ENCODE results near the gene NKPD1.

NKPD1 gene

GRCh38 chr19:45154064-45154827, 6.5 kb downstream of the NKPD1 start:
- Histone ChIP-seq H3K4me3 (ENCODE audit: control insufficient read depth in 1 of 7, extremely low read depth in 1 of 7, insufficient read depth in 4 of 7, low read depth in 2 of 7, low read length in 6 of 7) (peak overlapping the region in 3 of 7 experiments; percentile 10 to 58 (median 56)), H3K36me3 (ENCODE audit: control insufficient read depth in 4 of 4, insufficient read depth in 4 of 4, low read length in 3 of 4) (no peaks in the 10 kb centered on the region), H3K4me1 (ENCODE audit: control extremely low read depth in 1 of 4, control insufficient read depth in 4 of 4, insufficient read depth in 4 of 4, low read length in 3 of 4) (peaks cover 0 to 33% (median 30%) of the 10 kb centered on the region in 4 experiments), H3K27ac (ENCODE audit: insufficient read depth in 1 of 2, low read depth in 1 of 2, low read length in 2 of 2, poor library complexity in 1 of 2, severe bottlenecking in 2 of 2) (no peak overlapping the region), H3K9me3 (ENCODE audit: control extremely low read depth in 1 of 5, control insufficient read depth in 4 of 5, insufficient read depth in 2 of 5, low read depth in 1 of 5, low read length in 4 of 5) (no peaks in the 10 kb centered on the region), H3K27me3 (replicated peaks in 2 of 5; ENCODE audit: control insufficient read depth in 4 of 5, insufficient read depth in 5 of 5, low read length in 4 of 5) (peaks cover 0 to 64% (median 8%) of the 10 kb centered on the region in 5 experiments)
- no peak for DNase-seq
- ChIA-PET CTCF (interaction anchor here (0.8 to 1.2 kb wide), 2 partner anchors 22 to 33 kb away, joined by 3 read pairs; no protein-coding TSS in a partner anchor), POLR2A (no interaction called here)
- 78% methylated on average over 15 of the region's 19 CpGs for WGBS (ENCODE audit: insufficient coverage)

GRCh38 chr19:45153339-45154063, 7.3 kb downstream of the NKPD1 start:
- Histone ChIP-seq H3K9me3 (ENCODE audit: control extremely low read depth in 1 of 5, control insufficient read depth in 4 of 5, insufficient read depth in 2 of 5, low read depth in 1 of 5, low read length in 4 of 5) (no peaks in the 10 kb centered on the region), H3K27me3 (replicated peaks in 2 of 5; ENCODE audit: control insufficient read depth in 4 of 5, insufficient read depth in 5 of 5, low read length in 4 of 5) (peaks cover 0 to 56% (median 8%) of the 10 kb centered on the region in 5 experiments), H3K27ac (ENCODE audit: insufficient read depth in 1 of 2, low read depth in 1 of 2, low read length in 2 of 2, poor library complexity in 1 of 2, severe bottlenecking in 2 of 2) (no peak overlapping the region), H3K4me1 (ENCODE audit: control extremely low read depth in 1 of 4, control insufficient read depth in 4 of 4, insufficient read depth in 4 of 4, low read length in 3 of 4) (peaks cover 0 to 30% (median 24%) of the 10 kb centered on the region in 4 experiments), H3K4me3 (ENCODE audit: control insufficient read depth in 1 of 7, extremely low read depth in 1 of 7, insufficient read depth in 4 of 7, low read depth in 2 of 7, low read length in 6 of 7) (peak overlapping the region in 5 of 7 experiments; percentile 10 to 58 (median 55)), H3K36me3 (ENCODE audit: control insufficient read depth in 4 of 4, insufficient read depth in 4 of 4, low read length in 3 of 4) (no peaks in the 10 kb centered on the region)
- CTCF ChIA-PET = interaction anchor here (0.8 to 1.2 kb wide), 4 partner anchors 11 to 47 kb away, joined by 3 to 5 read pairs (median 3); no protein-coding TSS in a partner anchor
- whole genome bisulfite sequencing (ENCODE audit: insufficient coverage) = 4% methylated on average over 47 of the region's 69 CpGs
- DNase-seq = peak; percentile 55 to 78 (median 72)
- POLR2A ChIA-PET = interaction anchor here (0.6 kb wide), 1 partner anchor 141 kb away, joined by 5 read pairs; no protein-coding TSS in a partner anchor

- peak overlapping the region in 5 of 7 experiments; percentile 19 to 63 (median 56) for H3K4me3 ChIP-seq (ENCODE audit: control insufficient read depth in 1 of 7, extremely low read depth in 1 of 7, insufficient read depth in 4 of 7, low read depth in 2 of 7, low read length in 6 of 7)
These were observed 8.1 kb downstream of the NKPD1 start for GRCh38 chr19:45152504-45153338.

GRCh38 chr19:45151821-45152503, 8.8 kb downstream of the NKPD1 start:
- peaks cover 0 to 26% (median 23%) of the 10 kb centered on the region in 4 experiments for H3K4me1 ChIP-seq (ENCODE audit: control extremely low read depth in 1 of 4, control insufficient read depth in 4 of 4, insufficient read depth in 4 of 4, low read length in 3 of 4)

More at GRCh38 chr19:45152504-45153338, 8.1 kb downstream of the NKPD1 start:
- POLR2A ChIA-PET = interaction anchor here (0.6 to 1.2 kb wide), 4 partner anchors 26 to 140 kb away, joined by 3 to 5 read pairs (median 3); partner anchors contain the start of genes BLOC1S3 and TRAPPC6A
- H3K36me3 ChIP-seq (ENCODE audit: control insufficient read depth in 4 of 4, insufficient read depth in 4 of 4, low read length in 3 of 4) = no peaks in the 10 kb centered on the region
- 3% methylated on average over 82 of the region's 91 CpGs for WGBS (ENCODE audit: insufficient coverage)
- H3K9me3 ChIP-seq (ENCODE audit: control extremely low read depth in 1 of 5, control insufficient read depth in 4 of 5, insufficient read depth in 2 of 5, low read depth in 1 of 5, low read length in 4 of 5) = no peaks in the 10 kb centered on the region
- peaks cover 0 to 50% (median 8%) of the 10 kb centered on the region in 5 experiments for H3K27me3 ChIP-seq (replicated peaks in 2 of 5; ENCODE audit: control insufficient read depth in 4 of 5, insufficient read depth in 5 of 5, low read length in 4 of 5)
- no peak overlapping the region for H3K27ac ChIP-seq (ENCODE audit: insufficient read depth in 1 of 2, low read depth in 1 of 2, low read length in 2 of 2, poor library complexity in 1 of 2, severe bottlenecking in 2 of 2)
- peaks cover 0 to 26% (median 23%) of the 10 kb centered on the region in 4 experiments for H3K4me1 ChIP-seq (ENCODE audit: control extremely low read depth in 1 of 4, control insufficient read depth in 4 of 4, insufficient read depth in 4 of 4, low read length in 3 of 4)
- peak; percentile 59 to 88 (median 82) for DNase-seq
- CTCF ChIA-PET = interaction anchor here (0.9 to 1.8 kb wide), 9 partner anchors 12 to 48 kb away, joined by 3 to 5 read pairs (median 3); partner anchors contain the start of gene BLOC1S3

GRCh38 chr19:45151320-45151719, 9.5 kb downstream of the NKPD1 start:
- Histone ChIP-seq H3K36me3 (ENCODE audit: control insufficient read depth in 4 of 4, insufficient read depth in 4 of 4, low read length in 3 of 4) (peaks cover 0 to 7% (median 2%) of the 10 kb centered on the region in 4 experiments), H3K27ac (ENCODE audit: insufficient read depth in 1 of 2, low read depth in 1 of 2, low read length in 2 of 2, poor library complexity in 1 of 2, severe bottlenecking in 2 of 2) (no peak overlapping the region), H3K4me1 (ENCODE audit: control extremely low read depth in 1 of 4, control insufficient read depth in 4 of 4, insufficient read depth in 4 of 4, low read length in 3 of 4) (peaks cover 0 to 26% (median 23%) of the 10 kb centered on the region in 4 experiments), H3K27me3 (replicated peaks in 2 of 5; ENCODE audit: control insufficient read depth in 4 of 5, insufficient read depth in 5 of 5, low read length in 4 of 5) (peaks cover 0 to 50% (median 8%) of the 10 kb centered on the region in 5 experiments), H3K9me3 (ENCODE audit: control extremely low read depth in 1 of 5, control insufficient read depth in 4 of 5, insufficient read depth in 2 of 5, low read depth in 1 of 5, low read length in 4 of 5) (no peaks in the 10 kb centered on the region), H3K4me3 (ENCODE audit: control insufficient read depth in 1 of 7, extremely low read depth in 1 of 7, insufficient read depth in 4 of 7, low read depth in 2 of 7, low read length in 6 of 7) (no peak overlapping the region)
- DNase-seq = no peak
- ChIA-PET CTCF (interaction anchor here (0.9 to 1.8 kb wide), 3 partner anchors 20 to 36 kb away, joined by 3 to 5 read pairs (median 4); no protein-coding TSS in a partner anchor), POLR2A (no interaction called here)
- 89% methylated on average over 4 of the region's 7 CpGs for WGBS (ENCODE audit: insufficient coverage)

More at GRCh38 chr19:45151821-45152503, 8.8 kb downstream of the NKPD1 start:
- ChIA-PET CTCF (interaction anchor here (0.7 to 1.8 kb wide), 8 partner anchors 9 to 35 kb away, joined by 3 to 5 read pairs (median 3); partner anchors contain the start of gene BLOC1S3), POLR2A (interaction anchor here (0.6 to 1.2 kb wide), 3 partner anchors 26 to 55 kb away, joined by 3 read pairs; partner anchors contain the start of genes BLOC1S3 and TRAPPC6A)
- no peaks in the 10 kb centered on the region for H3K9me3 ChIP-seq (ENCODE audit: control extremely low read depth in 1 of 5, control insufficient read depth in 4 of 5, insufficient read depth in 2 of 5, low read depth in 1 of 5, low read length in 4 of 5)
- 15% methylated on average over 50 of the region's 64 CpGs for WGBS (ENCODE audit: insufficient coverage)
- no peak for DNase-seq
- no peak overlapping the region for H3K27ac ChIP-seq (ENCODE audit: insufficient read depth in 1 of 2, low read depth in 1 of 2, low read length in 2 of 2, poor library complexity in 1 of 2, severe bottlenecking in 2 of 2)
- H3K27me3 ChIP-seq (replicated peaks in 2 of 5; ENCODE audit: control insufficient read depth in 4 of 5, insufficient read depth in 5 of 5, low read length in 4 of 5) = peaks cover 0 to 50% (median 8%) of the 10 kb centered on the region in 5 experiments
- peaks cover 0 to 4% (median 0%) of the 10 kb centered on the region in 4 experiments for H3K36me3 ChIP-seq (ENCODE audit: control insufficient read depth in 4 of 4, insufficient read depth in 4 of 4, low read length in 3 of 4)
- peak overlapping the region in 4 of 7 experiments; percentile 19 to 63 (median 57) for H3K4me3 ChIP-seq (ENCODE audit: control insufficient read depth in 1 of 7, extremely low read depth in 1 of 7, insufficient read depth in 4 of 7, low read depth in 2 of 7, low read length in 6 of 7)
